ENCODE results near the gene BRINP3.

Gene BRINP3

GRCh38 chr1:190098107-190098506 lies 379.6 kb downstream of the BRINP3 start:
- no peak for DNase-seq

DNA sequence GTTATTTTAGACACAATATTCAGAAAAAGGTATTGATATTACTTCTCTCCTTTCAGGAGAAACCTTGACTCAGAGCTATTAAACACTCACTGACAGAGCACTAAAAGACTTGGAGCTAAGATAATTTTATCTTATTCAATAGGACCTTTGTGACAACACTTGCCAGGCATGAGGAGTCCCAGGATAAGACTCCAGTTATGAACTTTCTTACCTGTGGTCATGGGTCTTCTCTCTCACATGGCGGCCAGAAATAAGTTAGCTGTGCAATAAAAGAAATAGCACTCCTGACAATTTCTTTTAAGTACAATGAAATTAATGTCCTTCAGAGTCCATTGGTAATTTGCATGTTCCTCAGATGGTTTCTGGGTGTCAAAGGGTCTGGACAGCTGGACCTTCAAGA lies 382.1 kb downstream of the BRINP3 start:
- no peak for DNase-seq

DNA sequence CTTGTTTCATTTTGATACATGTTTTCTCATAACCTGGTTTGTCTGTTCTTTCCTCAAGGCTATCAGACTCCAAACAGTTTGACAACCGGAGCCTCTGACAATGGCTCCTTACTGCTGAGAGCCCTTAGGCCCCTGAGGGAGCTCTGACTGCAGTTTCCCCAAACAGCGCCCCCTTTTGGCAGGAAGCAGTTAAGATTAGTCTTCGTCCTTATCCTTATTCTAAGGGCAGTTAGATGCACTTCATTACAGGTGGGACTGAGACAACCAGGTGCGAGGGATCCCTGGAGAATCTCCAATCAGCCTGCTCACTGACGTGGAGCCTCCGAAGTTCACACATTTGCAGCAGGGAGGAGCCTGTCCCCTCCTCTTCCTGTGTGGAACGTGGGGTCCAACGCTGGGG lies 393.1 kb downstream of the BRINP3 start:
- no peak for DNase-seq

DNA sequence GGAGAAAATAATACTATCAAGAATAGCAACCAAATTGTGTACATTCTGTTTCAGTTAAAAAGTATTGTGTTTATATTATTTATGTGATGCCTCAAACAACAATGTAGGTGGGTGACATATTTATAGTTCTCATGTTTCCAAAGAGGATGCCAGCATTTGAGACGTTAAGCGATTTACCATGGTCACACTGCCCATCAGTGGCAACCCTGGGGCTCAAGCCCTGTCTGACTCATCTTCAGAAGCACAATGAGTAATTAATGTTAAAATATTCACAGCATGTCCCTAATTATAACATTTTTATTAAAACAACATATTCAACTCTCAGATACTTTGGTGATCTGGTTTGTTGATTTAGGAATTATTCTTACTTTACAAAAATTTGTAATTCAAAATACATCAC lies 409.4 kb downstream of the BRINP3 start:
- DNase-seq: no peak

- no peak for DNase-seq
Measured at GRCh38 chr1:190067592-190067991, 410.1 kb downstream of the BRINP3 start.

DNA sequence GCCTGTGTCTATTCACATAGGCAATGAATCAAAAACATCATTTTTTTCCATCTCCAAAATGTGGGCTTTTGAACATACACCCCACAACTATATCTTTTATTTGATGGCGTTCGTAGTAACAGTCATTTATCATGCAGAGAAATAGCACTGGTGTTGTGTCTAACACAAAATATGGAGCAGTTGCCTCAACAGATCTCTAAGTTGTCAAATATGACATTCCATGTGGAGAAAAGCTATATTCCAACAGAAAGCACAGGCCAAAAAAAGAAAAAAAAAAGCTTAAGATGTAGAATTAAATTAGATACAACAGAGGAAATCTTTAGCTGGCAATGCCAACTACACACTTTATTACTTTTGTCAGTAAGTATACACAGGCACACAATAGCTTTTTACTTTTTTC lies 411.7 kb downstream of the BRINP3 start:
- DNase-seq: no peak

- no peak for DNase-seq
Measured at GRCh38 chr1:190049314-190049713, 428.4 kb downstream of the BRINP3 start.

Measured in SW 1271 (cell line).